ENCODE results near the gene MSI2.

The MSI2 gene

DNA sequence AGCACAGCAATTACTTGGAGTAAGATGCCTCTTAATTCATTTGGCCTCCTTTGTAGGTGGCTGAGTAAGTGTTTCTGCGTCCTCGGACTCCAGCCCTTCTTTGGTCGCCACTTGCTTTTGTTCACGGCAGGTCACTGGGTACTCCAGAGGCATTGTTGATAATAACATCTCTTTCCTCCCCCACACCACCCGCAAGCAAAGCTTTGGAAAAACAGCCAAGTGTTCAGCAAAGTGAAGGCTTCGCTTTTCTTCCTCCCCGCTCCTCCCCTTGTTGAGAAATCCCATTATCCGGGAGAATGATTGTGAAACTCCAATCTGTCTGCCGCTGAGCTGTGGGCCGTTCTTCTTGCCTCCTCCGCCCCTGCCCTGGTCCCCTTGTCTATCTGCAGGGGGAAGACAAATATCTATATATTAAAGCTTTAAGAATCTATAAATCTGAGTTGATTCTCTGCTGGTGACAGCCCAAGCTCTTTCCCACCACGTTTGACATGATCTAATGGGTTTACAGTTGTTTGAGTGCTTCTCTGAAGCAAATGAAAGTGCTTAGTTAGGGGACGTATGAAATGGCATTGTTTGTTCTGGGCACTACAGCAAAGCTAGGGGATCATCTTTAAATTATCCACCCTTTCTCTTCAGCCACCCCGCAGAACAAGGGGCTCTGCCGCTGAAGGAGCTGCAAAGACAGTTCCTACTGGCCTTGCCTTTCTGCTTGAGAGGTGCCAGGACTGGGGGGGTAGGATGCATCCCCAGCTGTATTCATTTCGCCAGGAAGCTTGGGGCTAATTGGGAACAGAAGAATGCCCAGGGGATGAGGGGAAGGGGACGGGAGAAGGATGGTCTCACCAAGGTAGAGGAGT lies 321.7 kb downstream of the MSI2 start:
- DNase-seq (ENCODE audit: low read depth in 2 of 2), result no peak

DNA sequence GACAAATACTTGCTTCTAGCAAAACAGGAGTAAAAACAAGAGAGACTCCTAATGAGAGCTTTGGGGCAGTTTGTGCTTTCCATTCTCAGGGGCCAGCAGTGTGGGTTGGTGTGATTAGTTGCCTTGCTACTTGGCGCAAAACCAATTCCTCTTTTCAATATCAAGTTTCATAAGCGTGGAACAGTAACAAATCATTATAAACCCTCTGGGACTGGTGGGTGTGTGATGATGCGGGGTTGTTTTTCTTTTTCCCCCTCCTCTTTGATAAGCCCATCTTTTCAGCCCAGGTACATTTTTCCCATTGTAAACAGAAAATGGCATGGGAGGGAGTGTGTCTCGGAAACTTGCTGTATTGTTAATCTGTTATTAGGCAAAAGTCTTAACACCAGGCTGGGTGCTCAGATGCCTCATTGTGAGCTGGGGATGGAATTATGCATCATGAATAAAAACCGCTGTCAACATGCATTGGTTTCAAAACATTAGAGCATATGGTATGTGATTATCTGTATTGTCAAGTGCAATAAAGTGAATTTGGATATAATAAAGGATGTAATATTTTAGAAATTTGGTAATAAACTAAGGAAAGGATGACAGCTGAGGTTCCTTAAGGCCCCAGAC lies 322.4 kb downstream of the MSI2 start:
- DNase-seq (ENCODE audit: low read depth in 2 of 2), result no peak

- DNase-seq (ENCODE audit: low read depth in 2 of 2), result no peak
Observed at GRCh38 chr17:57579245-57579644, 322.9 kb downstream of the MSI2 start.

- DNase-seq (ENCODE audit: low read depth in 2 of 2), result no peak
Observed at GRCh38 chr17:57580055-57580739, 323.9 kb downstream of the MSI2 start.

GRCh38 chr17:57582881-57583756 lies 326.8 kb downstream of the MSI2 start:
- no peak for DNase-seq (ENCODE audit: low read depth in 2 of 2)

DNA sequence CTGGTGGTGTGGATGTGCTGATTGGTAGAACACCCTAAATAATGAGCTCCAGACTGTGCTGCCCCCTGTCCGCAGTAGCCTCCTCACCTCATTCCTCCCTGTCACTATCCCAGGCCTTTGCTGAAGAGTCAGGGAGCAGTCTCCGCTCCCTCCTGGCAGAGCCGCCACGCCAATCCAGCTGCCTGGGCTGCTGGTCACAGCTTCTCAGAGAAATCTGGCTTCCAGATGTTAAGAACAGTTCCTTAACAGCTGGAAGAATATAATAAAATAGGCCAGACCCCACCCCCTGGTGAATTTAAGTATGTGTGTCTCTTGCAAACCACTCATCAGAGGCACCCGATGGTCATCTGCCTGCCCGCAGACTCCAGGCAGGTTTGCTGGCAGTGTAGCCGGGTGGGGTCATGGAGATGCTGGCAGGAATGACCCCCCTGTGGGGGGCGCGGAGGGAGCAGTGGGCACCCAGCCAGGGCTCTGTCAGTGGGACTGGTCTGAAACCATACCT lies 327.8 kb downstream of the MSI2 start:
- DNase-seq (ENCODE audit: low read depth in 2 of 2), result no peak

- no peak for DNase-seq (ENCODE audit: low read depth in 2 of 2)
Observed at GRCh38 chr17:57585341-57586195, 329.2 kb downstream of the MSI2 start.

GRCh38 chr17:57586196-57586740 lies 329.9 kb downstream of the MSI2 start:
- DNase-seq (ENCODE audit: low read depth in 2 of 2), result no peak

DNA sequence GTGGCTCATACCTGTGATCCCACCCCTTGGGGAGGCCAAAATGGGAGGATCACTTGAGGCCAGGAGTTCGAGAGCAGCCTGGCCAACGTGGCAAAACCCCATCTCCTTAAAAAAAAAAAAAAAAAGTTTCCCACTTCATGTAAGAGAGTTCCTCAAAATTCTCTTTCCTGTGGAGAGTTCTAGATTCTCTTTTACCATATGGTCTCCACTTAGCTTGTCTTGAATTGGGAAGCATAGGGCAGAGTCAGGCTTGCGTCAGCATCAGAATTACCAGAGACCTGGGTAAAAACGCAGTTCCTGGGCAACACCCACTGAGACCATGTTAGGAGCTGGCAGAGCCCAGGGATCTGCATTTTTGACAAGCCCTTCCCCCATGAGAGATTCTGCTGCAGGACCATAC lies 330.4 kb downstream of the MSI2 start:
- DNase-seq (ENCODE audit: low read depth in 2 of 2), result no peak

DNA sequence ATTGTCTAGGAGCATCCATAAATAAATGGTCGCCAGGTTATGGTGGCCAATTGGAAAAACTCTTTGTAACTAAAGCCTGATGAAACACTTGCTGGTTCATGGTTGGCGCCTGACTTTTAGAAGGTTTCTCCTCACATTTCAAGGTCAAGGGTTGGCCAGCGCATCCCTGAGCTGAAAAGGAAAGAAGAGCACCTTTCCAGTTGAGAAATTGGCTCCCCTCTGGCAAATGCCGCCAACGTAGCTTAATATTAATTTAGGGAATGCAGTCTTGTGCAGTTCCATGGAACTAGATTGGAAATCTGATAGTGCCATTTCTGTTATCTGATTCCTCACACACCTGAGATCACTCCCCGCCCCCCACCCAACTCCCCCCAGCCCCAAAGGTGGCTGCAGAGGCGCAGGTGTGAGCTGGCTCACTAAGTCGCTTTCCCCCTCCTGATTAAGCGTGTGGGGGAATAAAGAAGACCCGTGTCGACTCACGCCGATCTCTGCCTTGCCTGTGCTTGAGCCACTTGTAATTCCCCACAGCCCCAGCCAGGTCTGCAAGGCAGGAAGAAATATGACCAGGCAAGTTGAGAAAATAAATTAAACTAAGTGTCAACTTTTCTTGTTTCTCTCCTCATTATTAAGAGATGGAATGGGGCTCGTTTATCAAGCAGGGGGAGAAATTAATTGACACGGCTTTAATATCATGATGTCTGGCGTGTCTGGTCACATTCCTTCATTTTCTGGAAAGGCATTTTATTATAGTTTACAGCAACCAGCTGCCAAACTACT lies 331.1 kb downstream of the MSI2 start:
- no peak for DNase-seq (ENCODE audit: low read depth in 2 of 2)

- no peak for DNase-seq (ENCODE audit: low read depth in 2 of 2)
Observed at GRCh38 chr17:57588086-57588485, 331.8 kb downstream of the MSI2 start.

DNA sequence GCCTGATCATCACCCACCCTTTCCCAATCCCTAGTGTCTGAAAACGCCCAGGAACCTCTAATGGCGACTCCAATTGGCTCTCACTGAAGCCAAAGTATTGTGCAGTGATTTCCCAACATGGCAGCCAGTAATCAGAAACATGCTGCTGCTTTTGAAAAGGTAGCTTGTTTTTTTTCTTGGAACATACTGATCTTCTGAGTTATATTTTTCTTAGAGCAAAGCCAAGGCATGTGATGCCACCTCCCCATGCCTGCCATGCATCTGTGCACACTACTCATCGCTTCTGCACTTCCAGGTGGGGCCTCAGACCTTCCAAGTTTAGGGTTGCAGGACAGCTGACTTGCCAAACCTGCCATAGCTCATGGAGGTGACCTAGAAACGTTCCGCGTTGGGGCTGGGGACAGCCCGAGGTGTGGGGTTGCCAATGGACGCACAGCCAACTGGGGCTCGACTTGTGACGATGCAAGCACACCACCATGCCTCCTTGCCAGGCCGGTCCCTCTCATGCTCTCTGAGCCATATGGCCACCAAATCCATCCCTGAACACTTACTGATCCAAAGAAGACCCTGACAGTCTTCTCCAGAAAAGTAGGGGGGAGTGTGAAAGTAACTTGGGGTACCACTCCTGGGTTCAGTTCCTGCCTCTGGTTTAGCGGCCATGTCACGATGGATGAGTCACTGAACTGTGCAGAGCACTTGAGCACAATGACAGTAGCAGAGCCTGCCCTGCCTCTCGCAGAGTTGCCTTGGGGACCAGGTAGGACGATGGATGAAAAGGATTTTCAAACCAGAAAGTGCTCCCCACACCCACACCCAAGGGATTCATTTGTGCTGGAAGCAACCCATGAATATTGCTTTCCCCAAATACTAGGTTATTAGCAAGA lies 333.1 kb downstream of the MSI2 start:
- no peak for DNase-seq (ENCODE audit: low read depth in 2 of 2)

GRCh38 chr17:57593739-57594462 lies 337.6 kb downstream of the MSI2 start:
- DNase-seq (ENCODE audit: low read depth in 2 of 2), result no peak

- no peak for DNase-seq (ENCODE audit: low read depth in 2 of 2)
Observed at GRCh38 chr17:57594767-57595166, 338.4 kb downstream of the MSI2 start.

- no peak for DNase-seq (ENCODE audit: low read depth in 2 of 2)
Observed at GRCh38 chr17:57595426-57595825, 339.1 kb downstream of the MSI2 start.

- DNase-seq (ENCODE audit: low read depth in 2 of 2), result no peak
Observed at GRCh38 chr17:57595947-57596695, 339.8 kb downstream of the MSI2 start.

GRCh38 chr17:57597101-57597500 lies 340.8 kb downstream of the MSI2 start:
- no peak for DNase-seq (ENCODE audit: low read depth in 2 of 2)

All from stimulated activated CD8-positive, alpha-beta memory T cell treated with anti-CD3 and anti-CD28 coated beads, Interleukin-7, amount 100 ng/mL, for 4 hours (primary cell).